CD4-positive, alpha-beta T cell (primary cell): ENCODE measurements around the gene FBXW11. TPM values are rescaled to one million over a fixed set of nuclear protein-coding genes. Genes with fewer than 3 reads are reported as not detected.

Source experiments
- ATAC-seq: fragments of 200-7000 bp; cut with Tn5 transposase; one replicate; pipeline ENCODE4 v1.10.0; 2022; ENCODE audit warnings: mild to moderate bottlenecking; ENCODE audit not compliant: poor library complexity
- CTCF ChIA-PET: fragments of 350-600 bp; sonication (Branson Sonifier 250); formaldehyde crosslinking; loops from one replicate; lab custom pipeline; 2021; ENCODE audit warnings: antibody characterized with exemption, inconsistent platforms; lab: Charles Lee
- POLR2A ChIA-PET: fragments of 350-600 bp; sonication (Branson Sonifier 250); formaldehyde crosslinking; loops from one replicate; lab custom pipeline; 2021; ENCODE audit warnings: antibody characterized with exemption, inconsistent platforms; lab: Charles Lee
- DNase-seq, 14 experiments: peaks; one replicate each; pipeline ENCODE4 v3.0.0-alpha.2; 2013 to 2020; ENCODE audit warnings: mixed read lengths in 2 of 14
- H3K27ac ChIP-seq, 2 donors: one replicate each; pipeline versions ENCODE4 v1.5.1 to v1.7.0; 2013; ENCODE audit warnings: low read length in 2 of 2, low read depth in 1 of 2, mild to moderate bottlenecking in 1 of 2
- H3K27me3 ChIP-seq, 2 experiments: 1 replicate in 1 of 2; 2 replicates in 1 of 2; pipeline versions ENCODE4 v1.6.1 to v1.7.0; 2013; ENCODE audit warnings: low read length in 2 of 2, control low read depth in 1 of 2, mild to moderate bottlenecking in 1 of 2, moderate library complexity in 1 of 2; ENCODE audit not compliant: insufficient read depth in 2 of 2, control insufficient read depth in 1 of 2
- H3K36me3 ChIP-seq: one replicate; pipeline ENCODE4 v1.6.1; 2013; ENCODE audit warnings: low read length, control low read depth; ENCODE audit not compliant: insufficient read depth
- H3K4me1 ChIP-seq: one replicate; pipeline ENCODE4 v1.6.1; 2013; ENCODE audit warnings: low read length, control low read depth; ENCODE audit not compliant: insufficient read depth
- H3K4me3 ChIP-seq: one replicate; pipeline ENCODE4 v1.5.1; 2013; ENCODE audit warnings: mild to moderate bottlenecking, low read length, moderate library complexity
- H3K9me3 ChIP-seq, 2 experiments: 1 replicate in 1 of 2; 2 replicates in 1 of 2; pipeline versions ENCODE4 v1.6.1 to v1.7.0; 2013; ENCODE audit warnings: low read length in 2 of 2, mild to moderate bottlenecking in 2 of 2, control low read depth in 1 of 2, moderate library complexity in 1 of 2; ENCODE audit not compliant: control insufficient read depth in 1 of 2, insufficient read depth in 1 of 2
- H3K27ac Mint-ChIP-seq: one replicate; pipeline ENCODE4 v1.8.0; 2020; ENCODE audit warnings: mixed read lengths
- H3K27me3 Mint-ChIP-seq: one replicate; pipeline ENCODE4 v1.8.0; 2021; ENCODE audit warnings: mixed read lengths
- H3K36me3 Mint-ChIP-seq: one replicate; pipeline ENCODE4 v1.8.0; 2021; ENCODE audit warnings: low read depth, mixed read lengths
- H3K4me1 Mint-ChIP-seq: one replicate; pipeline ENCODE4 v1.8.0; 2021; ENCODE audit warnings: low read depth, mixed read lengths
- H3K4me3 Mint-ChIP-seq: one replicate; pipeline ENCODE4 v1.8.0; 2020; ENCODE audit warnings: mild to moderate bottlenecking, mixed read lengths
- H3K9me3 Mint-ChIP-seq: one replicate; pipeline ENCODE4 v1.8.0; 2020; ENCODE audit warnings: mixed read lengths
- CTCF ChIP-seq: fragments of 200-600 bp; IDR thresholded peaks from one replicate; pipeline ENCODE4 v1.8.0; 2022; ENCODE audit warnings: antibody characterized with exemption, mild to moderate bottlenecking
- intact Hi-C, 2 experiments: fragments of 100-400 bp; cut with DNase I in 1 of 2; cut with micrococcal nuclease in 1 of 2; formaldehyde crosslinking; loops; one replicate each; pipeline versions ENCODE4 v1.15.1 to v1.9.0; 2023 to 2025; cut with DNase I, micrococcal nuclease
- total RNA-seq, 174 experiments: library from RNA in 2 of 174; stranded (reverse) in 2 of 174; gene quantifications; one replicate each; pipeline ENCODE4 v1.2.3 and lab custom pipeline; 2021 to 2026

The FBXW11 gene
- total RNA-seq, 2 experiments from 2014 or later: 20.9 to 24.0 TPM

GRCh38 chr5:171986772-171987171 lies 19.7 kb downstream of the FBXW11 start:
- ChIA-PET CTCF (no interaction called here), POLR2A (interaction anchor here (3.8 kb wide), 1 partner anchor 20 kb away, joined by 20 read pairs; the partner anchor contains the start of gene FBXW11)
- H3K27ac ChIP-seq: no peak overlapping the region
- ATAC-seq (no peak), DNase-seq (no peak)
- Mint-ChIP-seq H3K27ac (no peak overlapping the region), H3K27me3 (no peaks in the 10 kb centered on the region), H3K36me3 (peaks cover 71% of the 10 kb centered on the region), H3K4me3 (no peak overlapping the region), H3K9me3 (peaks cover 2% of the 10 kb centered on the region), H3K4me1 (peaks cover 43% of the 10 kb centered on the region)
- H3K4me1 ChIP-seq: peaks cover 16% of the 10 kb centered on the region
- H3K36me3 ChIP-seq: peaks cover 14% of the 10 kb centered on the region
- intact Hi-C loops: no loop called here
- no peak overlapping the region for H3K4me3 ChIP-seq
- no peaks in the 10 kb centered on the region for H3K9me3 ChIP-seq
- no peak for TF ChIP-seq CTCF
- H3K27me3 ChIP-seq: no peaks in the 10 kb centered on the region

GRCh38 chr5:171984748-171985419 lies 21.6 kb downstream of the FBXW11 start:
- H3K4me3 Mint-ChIP-seq: no peak overlapping the region
- POLR2A ChIA-PET: interaction anchor here (1.4 to 3.8 kb wide), 3 partner anchors 12 to 22 kb away, joined by 5 to 20 read pairs (median 8); partner anchors contain the start of gene FBXW11
- H3K4me1 Mint-ChIP-seq: peaks cover 26% of the 10 kb centered on the region
- H3K27me3 Mint-ChIP-seq: no peaks in the 10 kb centered on the region
- Histone ChIP-seq H3K27me3 (no peaks in the 10 kb centered on the region), H3K4me1 (peaks cover 16% of the 10 kb centered on the region), H3K36me3 (peaks cover 14% of the 10 kb centered on the region), H3K9me3 (peaks cover 0 to 10% of the 10 kb centered on the region in 2 experiments), H3K27ac (no peak overlapping the region), H3K4me3 (no peak overlapping the region)
- H3K27ac Mint-ChIP-seq: no peak overlapping the region
- peaks cover 7% of the 10 kb centered on the region for H3K9me3 Mint-ChIP-seq
- H3K36me3 Mint-ChIP-seq: peaks cover 75% of the 10 kb centered on the region
- DNase-seq: peak in 4 of 14 experiments; percentile 11 to 81 (median 58)
- no peak for TF ChIP-seq CTCF
- CTCF ChIA-PET: interaction anchor here (0.8 kb wide), 1 partner anchor 13 kb away, joined by 3 read pairs; no protein-coding TSS in a partner anchor
- intact Hi-C loops: no loop called here
- peak; percentile 66 for ATAC-seq

GRCh38 chr5:171981847-171982246 lies 24.6 kb downstream of the FBXW11 start:
- POLR2A ChIA-PET: no interaction called here
- peaks cover 2% of the 10 kb centered on the region for H3K36me3 ChIP-seq
- H3K27me3 ChIP-seq: no peaks in the 10 kb centered on the region
- CTCF ChIA-PET: no interaction called here
- H3K27ac Mint-ChIP-seq: no peak overlapping the region
- TF ChIP-seq CTCF: no peak
- H3K27ac ChIP-seq: no peak overlapping the region
- intact Hi-C loops: no loop called here
- no peak for ATAC-seq
- H3K27me3 Mint-ChIP-seq: no peaks in the 10 kb centered on the region
- peaks cover 32% of the 10 kb centered on the region for H3K4me1 Mint-ChIP-seq
- DNase-seq: no peak
- H3K9me3 Mint-ChIP-seq: peaks cover 7% of the 10 kb centered on the region
- no peak overlapping the region for H3K4me3 Mint-ChIP-seq
- no peak overlapping the region for H3K4me3 ChIP-seq
- H3K9me3 ChIP-seq: peaks cover 0 to 17% of the 10 kb centered on the region in 2 experiments
- H3K36me3 Mint-ChIP-seq: peaks cover 76% of the 10 kb centered on the region
- peaks cover 14% of the 10 kb centered on the region for H3K4me1 ChIP-seq
